ENCODE data around the gene NUDT22. TPM values are rescaled to one million over a fixed set of nuclear protein-coding genes. Genes with fewer than 3 reads are reported as not detected.

The NUDT22 gene
- total and polyA plus RNA-seq, 10 donors, result 61.8 to 109 (median 78.7) TPM

GRCh38 chr11:64248578-64248977, 22.5 kb downstream of the NUDT22 start:
- no peak for DNase-seq
- H3K9me3 ChIP-seq, result no peaks in the 10 kb centered on the region
- WGBS, 5 donors, result 60 to 88% (median 80%) methylated on average over 1 to 7 of the region's 7 CpGs
- no peaks in the 10 kb centered on the region for H3K27me3 ChIP-seq (replicated peaks in 1 of 7)
- peaks cover 20 to 83% (median 63%) of the 10 kb centered on the region in 6 donors for H3K4me1 ChIP-seq
- no peak for TF ChIP-seq POLR2AphosphoS5 (IDR thresholded peaks at IDR 0.05)
- TF ChIP-seq CTCF (IDR thresholded peaks at IDR 0.05 in 8 of 11, conservative IDR thresholded peaks at IDR 0.05 in 3 of 11), result no peak
- no peak for TF ChIP-seq POLR2A (IDR thresholded peaks at IDR 0.05)
- H3K36me3 ChIP-seq, result peaks cover 0 to 15% (median 5%) of the 10 kb centered on the region in 6 donors
- no peak overlapping the region for H3K27ac ChIP-seq
- H3K4me3 ChIP-seq, result no peak overlapping the region
- intact Hi-C loops (cut with DNase I; ENCODE audit: low total_unique reads), result no loop called here

GRCh38 chr11:64249038-64249437, 23.0 kb downstream of the NUDT22 start:
- intact Hi-C loops (cut with DNase I; ENCODE audit: low total_unique reads), result no loop called here
- Histone ChIP-seq H3K9me3 (no peaks in the 10 kb centered on the region), H3K36me3 (peaks cover 0 to 10% (median 1%) of the 10 kb centered on the region in 6 donors), H3K27ac (no peak overlapping the region), H3K27me3 (replicated peaks in 1 of 7) (no peaks in the 10 kb centered on the region), H3K4me3 (no peak overlapping the region), H3K4me1 (peaks cover 20 to 83% (median 63%) of the 10 kb centered on the region in 6 donors)
- WGBS, 5 donors, result 83 to 95% (median 93%) methylated on average over 1 to 4 of the region's 4 CpGs
- DNase-seq, result no peak
- TF ChIP-seq CTCF (IDR thresholded peaks at IDR 0.05 in 8 of 11, conservative IDR thresholded peaks at IDR 0.05 in 3 of 11), result no peak
- no peak for TF ChIP-seq POLR2A (IDR thresholded peaks at IDR 0.05)
- no peak for TF ChIP-seq POLR2AphosphoS5 (IDR thresholded peaks at IDR 0.05)

GRCh38 chr11:64249563-64250414, 23.7 kb downstream of the NUDT22 start:
- peaks cover 0 to 10% (median 0%) of the 10 kb centered on the region in 6 donors for H3K36me3 ChIP-seq
- 73 to 91% (median 85%) methylated on average over 6 to 8 of the region's 8 CpGs for WGBS, 5 donors
- no peak for DNase-seq
- intact Hi-C loops (cut with DNase I; ENCODE audit: low total_unique reads), result no loop called here
- H3K27ac ChIP-seq, result no peak overlapping the region
- H3K4me3 ChIP-seq, result no peak overlapping the region
- no peaks in the 10 kb centered on the region for H3K27me3 ChIP-seq (replicated peaks in 1 of 7)
- H3K4me1 ChIP-seq, result peaks cover 20 to 83% (median 62%) of the 10 kb centered on the region in 6 donors
- TF ChIP-seq POLR2AphosphoS5 (IDR thresholded peaks at IDR 0.05) (no peak), POLR2A (IDR thresholded peaks at IDR 0.05) (no peak), CTCF (IDR thresholded peaks at IDR 0.05 in 8 of 11, conservative IDR thresholded peaks at IDR 0.05 in 3 of 11) (no peak)
- H3K9me3 ChIP-seq, result no peaks in the 10 kb centered on the region

- 12 to 30% (median 29%) methylated on average over 10 to 13 of the region's 13 CpGs for WGBS, 5 donors
- H3K4me1 ChIP-seq, result peaks cover 13 to 78% (median 55%) of the 10 kb centered on the region in 6 donors
- H3K4me3 ChIP-seq, result peak overlapping the region in 7 of 8 donors; percentile 31 to 96 (median 80)
- no peaks in the 10 kb centered on the region for H3K9me3 ChIP-seq
- DNase-seq, result no peak
- no peaks in the 10 kb centered on the region for H3K27me3 ChIP-seq (replicated peaks in 1 of 7)
- intact Hi-C loops (cut with DNase I; ENCODE audit: low total_unique reads), result no loop called here
- TF ChIP-seq CTCF (IDR thresholded peaks at IDR 0.05 in 8 of 11, conservative IDR thresholded peaks at IDR 0.05 in 3 of 11) (no peak), POLR2AphosphoS5 (IDR thresholded peaks at IDR 0.05) (no peak), POLR2A (IDR thresholded peaks at IDR 0.05) (no peak)
- peak overlapping the region in 3 of 8 donors; percentile 82 to 85 (median 82) for H3K27ac ChIP-seq
- H3K36me3 ChIP-seq, result peaks cover 0 to 15% (median 5%) of the 10 kb centered on the region in 6 donors
These were observed 24.4 kb downstream of the NUDT22 start for GRCh38 chr11:64250415-64251015.

All from spleen (tissue), 11 donors.